Peyer's patch (tissue), 4 donors: ENCODE measurements around the gene AQP12B. TPM values are rescaled to one million over a fixed set of nuclear protein-coding genes. Genes with fewer than 3 reads are reported as not detected.

Experiments used
- DNase-seq, 3 donors: peaks; one replicate each; pipeline ENCODE4 v3.0.0-alpha.2; 2017 to 2019
- H3K27ac ChIP-seq, 4 donors: fragments of 200-600 bp; sonication (generic); one replicate each; pipeline ENCODE4 v1.5.1; 2016 to 2019
- H3K27me3 ChIP-seq, 2 donors: fragments of 200-600 bp; sonication (generic); one replicate each; pipeline ENCODE4 v1.5.1; 2019
- H3K36me3 ChIP-seq, 3 donors: fragments of 200-600 bp; sonication (generic); one replicate each; pipeline ENCODE4 v1.5.1; 2016 to 2019
- H3K4me1 ChIP-seq, 4 donors: fragments of 200-600 bp; sonication (generic); one replicate each; pipeline ENCODE4 v1.5.1; 2016 to 2019
- H3K4me3 ChIP-seq, 4 donors: fragments of 200-600 bp; sonication (generic); 1 replicate in 3 of 4; 2 replicates in 1 of 4; pipeline ENCODE4 v1.5.1; 2016 to 2019; ENCODE audit warnings: mild to moderate bottlenecking in 1 of 4
- H3K9me3 ChIP-seq, 4 donors: fragments of 200-600 bp; sonication (generic); one replicate each; pipeline ENCODE4 v1.5.1; 2016 to 2019; ENCODE audit warnings: mild to moderate bottlenecking in 1 of 4
- CTCF ChIP-seq, 6 experiments: fragments of 450-650 bp in 4 of 6; fragments of 200-600 bp in 2 of 6; sonication (generic) in 1 of 6; IDR thresholded peaks; one replicate each; pipeline ENCODE4 v1.5.1; 2017 to 2019; ENCODE audit warnings: antibody characterized with exemption in 6 of 6, mild to moderate bottlenecking in 3 of 6, moderate library complexity in 1 of 6
- POLR2A ChIP-seq, 2 donors: fragments of 450-650 bp; IDR thresholded peaks; one replicate each; pipeline ENCODE4 v1.5.1; 2017; ENCODE audit warnings: antibody characterized with exemption in 2 of 2, mild to moderate bottlenecking in 2 of 2, moderate library complexity in 2 of 2
- total RNA-seq, 4 donors: library from RNA; depleted of rRNA; stranded (reverse); fragments of >200 nt; gene quantifications; one replicate each; pipeline ENCODE4 v1.1.0, GENCODE V29; 2016

Gene AQP12B
- total RNA-seq, 4 donors from 2014 or later: 1.9 to 9.6 (median 2.5) TPM; not detected in 1

- H3K4me3 ChIP-seq: no peak overlapping the region
- TF ChIP-seq CTCF (IDR thresholded peaks at IDR 0.05) (no peak), POLR2A (IDR thresholded peaks at IDR 0.05) (no peak)
Observed at GRCh38 chr2:240707821-240708220, 25.1 kb upstream of the AQP12B start.

GRCh38 chr2:240707043-240707756 is 24.5 kb upstream of the AQP12B start:
- H3K36me3 ChIP-seq: no peaks in the 10 kb centered on the region
- H3K4me1 ChIP-seq: no peaks in the 10 kb centered on the region
- no peaks in the 10 kb centered on the region for H3K27me3 ChIP-seq
- H3K9me3 ChIP-seq: no peaks in the 10 kb centered on the region
- no peak overlapping the region for H3K27ac ChIP-seq
- no peak overlapping the region for H3K4me3 ChIP-seq
- no peak for DNase-seq
- TF ChIP-seq CTCF (IDR thresholded peaks at IDR 0.05) (no peak), POLR2A (IDR thresholded peaks at IDR 0.05) (no peak)

More at GRCh38 chr2:240707821-240708220, 25.1 kb upstream of the AQP12B start:
- Histone ChIP-seq H3K27me3 (no peaks in the 10 kb centered on the region), H3K4me1 (no peaks in the 10 kb centered on the region), H3K27ac (no peak overlapping the region), H3K36me3 (no peaks in the 10 kb centered on the region), H3K9me3 (no peaks in the 10 kb centered on the region)
- no peak for DNase-seq

GRCh38 chr2:240705204-240705791 is 22.6 kb upstream of the AQP12B start:
- H3K27me3 ChIP-seq: no peaks in the 10 kb centered on the region
- no peak for DNase-seq
- no peaks in the 10 kb centered on the region for H3K9me3 ChIP-seq
- no peak overlapping the region for H3K4me3 ChIP-seq
- H3K4me1 ChIP-seq: no peaks in the 10 kb centered on the region
- no peak overlapping the region for H3K27ac ChIP-seq
- no peak for TF ChIP-seq CTCF (IDR thresholded peaks at IDR 0.05)
- no peak for TF ChIP-seq POLR2A (IDR thresholded peaks at IDR 0.05)
- H3K36me3 ChIP-seq: no peaks in the 10 kb centered on the region

DNA sequence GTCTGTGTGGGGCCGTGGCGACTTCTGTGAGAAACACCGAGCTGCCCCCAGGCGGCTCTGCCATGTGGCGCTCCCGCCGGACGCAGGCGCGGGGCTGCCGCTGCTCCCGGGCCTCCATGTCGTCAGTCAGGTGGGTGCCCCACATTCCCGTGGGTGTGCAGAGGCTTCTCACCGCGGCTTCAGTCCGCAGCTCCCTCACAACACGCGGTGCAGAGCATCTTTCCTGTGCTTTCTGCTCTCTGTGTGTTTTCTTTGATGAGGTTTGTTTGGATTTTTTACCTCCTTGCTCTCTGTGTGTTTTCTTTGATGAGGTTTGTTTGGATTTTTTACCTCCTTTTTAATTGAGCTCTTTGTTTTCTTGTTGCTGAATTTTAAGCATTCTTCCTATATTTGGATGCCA is 22.0 kb upstream of the AQP12B start:
- DNase-seq: no peak
- no peaks in the 10 kb centered on the region for H3K27me3 ChIP-seq
- no peak for TF ChIP-seq POLR2A (IDR thresholded peaks at IDR 0.05)
- TF ChIP-seq CTCF (IDR thresholded peaks at IDR 0.05): no peak
- H3K4me3 ChIP-seq: no peak overlapping the region
- no peaks in the 10 kb centered on the region for H3K36me3 ChIP-seq
- H3K9me3 ChIP-seq: no peaks in the 10 kb centered on the region
- no peaks in the 10 kb centered on the region for H3K4me1 ChIP-seq
- no peak overlapping the region for H3K27ac ChIP-seq

DNA sequence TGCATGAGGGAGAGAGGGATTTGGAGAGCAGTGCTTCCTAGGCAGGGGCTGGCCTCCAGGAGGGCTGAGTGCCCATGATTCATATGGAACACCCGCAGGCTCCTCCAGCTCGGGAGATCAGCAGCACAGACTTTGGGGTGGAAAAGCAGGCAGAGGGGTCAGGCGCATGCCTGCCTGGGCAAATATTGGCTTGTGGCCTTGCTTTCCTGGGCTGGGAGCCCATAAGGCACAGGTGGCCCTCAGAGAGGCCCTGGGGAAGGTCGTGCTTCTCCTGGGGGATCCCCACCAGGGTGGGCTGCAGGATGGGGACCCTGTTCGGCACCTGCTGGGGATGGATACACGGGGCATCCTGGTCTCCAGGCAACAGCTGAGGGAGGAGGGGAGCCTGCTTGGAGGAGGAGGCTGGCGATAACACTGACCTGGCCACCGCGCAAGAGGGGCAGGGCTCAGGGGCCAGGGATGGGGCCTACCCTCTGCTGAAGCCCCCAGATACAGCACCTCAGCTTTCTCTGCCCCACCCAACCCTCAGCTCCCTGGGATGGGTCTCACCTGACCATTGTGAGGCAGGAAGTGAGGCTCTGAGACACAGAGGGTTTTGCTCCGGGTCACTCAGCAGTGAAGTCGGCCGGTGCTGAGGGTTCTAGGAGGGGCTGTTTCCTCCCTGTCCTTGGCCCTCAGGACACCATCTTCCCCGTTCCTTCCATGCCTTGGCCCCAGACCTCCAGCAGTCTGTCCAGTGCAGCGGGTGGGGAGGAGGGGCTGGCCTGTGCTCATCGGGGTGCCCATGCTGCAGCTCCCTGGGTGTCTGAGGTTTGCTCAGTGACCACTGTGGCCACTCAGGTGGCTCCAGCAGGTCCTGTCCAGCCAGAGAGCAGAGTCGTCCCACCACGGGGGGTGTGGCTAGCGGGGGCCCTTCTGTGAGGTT is 21.0 kb upstream of the AQP12B start:
- Histone ChIP-seq H3K27ac (no peak overlapping the region), H3K36me3 (no peaks in the 10 kb centered on the region), H3K4me1 (no peaks in the 10 kb centered on the region), H3K27me3 (no peaks in the 10 kb centered on the region), H3K4me3 (no peak overlapping the region), H3K9me3 (no peaks in the 10 kb centered on the region)
- DNase-seq: no peak
- TF ChIP-seq POLR2A (IDR thresholded peaks at IDR 0.05) (no peak), CTCF (IDR thresholded peaks at IDR 0.05) (no peak)
